A673 (cell line): ENCODE measurements around the gene UCP2.

Source experiments
- CTCF ChIP-seq: fragments of 300-800, 200-600 bp; sonication (generic); conservative IDR thresholded peaks from 2 replicates; pipeline ENCODE4 v1.5.1; 2017; ENCODE audit warnings: low read depth, mild to moderate bottlenecking, antibody characterized with exemption, low read length, moderate library complexity, mixed read lengths
- EZH2 ChIP-seq: fragments of 200-600 bp; sonication (generic); IDR thresholded peaks from 2 replicates; pipeline ENCODE4 v1.6.1; 2017; ENCODE audit warnings: borderline replicate concordance, low read depth, mild to moderate bottlenecking, mixed read lengths, antibody characterized with exemption, low read length; ENCODE audit not compliant: poor library complexity, severe bottlenecking

GRCh38 chr11:74011360-74012073 is 28.9 kb upstream of the UCP2 start:
- no peak for TF ChIP-seq CTCF
- TF ChIP-seq EZH2, result no peak
